ENCODE measurements around the gene AFG3L2. TPM values are rescaled to one million over a fixed set of nuclear protein-coding genes. Genes with fewer than 3 reads are reported as not detected.

The AFG3L2 gene
- total and polyA plus RNA-seq, 2 of the 8 experiments (the other 6 are each of a cell fraction or from before 2014, with no cell fraction given): 29.7 to 84.8 TPM

- Histone ChIP-seq H2BK120ac (replicated peaks; ENCODE audit: low read depth, low read length) (no peak overlapping the region), H4K8ac (ENCODE audit: extremely low read depth, insufficient read depth, low read length) (no peak overlapping the region), H3K4me3 (ENCODE audit: extremely low read depth in 1 of 4, insufficient read depth in 2 of 4, low read depth in 3 of 4, low read length in 4 of 4) (no peak overlapping the region), H3K36me3 (ENCODE audit: control insufficient read depth in 2 of 4, insufficient read depth in 4 of 4, low read length in 3 of 4) (peaks cover 0 to 39% (median 6%) of the 10 kb centered on the region in 4 experiments; a peak in 4 of 8 replicates), H3K18ac (ENCODE audit: extremely low read depth, low read length) (no peak overlapping the region), H3K56ac (replicated peaks; ENCODE audit: insufficient read length, low read depth, low read length) (no peak overlapping the region), H3K23me2 (ENCODE audit: low read depth, low read length) (no peaks in the 10 kb centered on the region), H3K9me3 (ENCODE audit: insufficient read depth in 2 of 2, low read depth in 1 of 2, low read length in 1 of 2) (no peaks in the 10 kb centered on the region), H3K4ac (replicated peaks; ENCODE audit: insufficient read length, low read depth, low read length) (no peak overlapping the region), H3K9ac (replicated peaks in 1 of 4; ENCODE audit: extremely low read depth in 1 of 4, low read depth in 3 of 4, low read length in 3 of 4) (no peak overlapping the region), H2BK5ac (ENCODE audit: low read depth, low read length) (no peak overlapping the region), H3K23ac (ENCODE audit: insufficient read length) (no peak overlapping the region), H3K4me1 (replicated peaks in 1 of 4; ENCODE audit: control insufficient read depth in 3 of 4, insufficient read depth in 4 of 4, low read length in 3 of 4) (no peaks in the 10 kb centered on the region; a peak in 1 of 7 replicates), H2AK5ac (ENCODE audit: low read depth, low read length) (no peak overlapping the region), H2BK12ac (ENCODE audit: low read depth, low read length) (no peak overlapping the region), H3K79me2 (ENCODE audit: control insufficient read depth in 1 of 2, insufficient read depth in 2 of 2, low read length in 2 of 2) (peaks cover 0 to 2% of the 10 kb centered on the region in 2 experiments; a peak in 2 of 4 replicates), H2BK20ac (ENCODE audit: low read length) (no peak overlapping the region), H3K27ac (ENCODE audit: low read depth, low read length) (no peak overlapping the region), H4K5ac (ENCODE audit: insufficient read length, low read depth, low read length) (no peak overlapping the region), H4K20me1 (replicated peaks in 1 of 2; ENCODE audit: control insufficient read depth in 1 of 2, insufficient read depth in 2 of 2, low read length in 2 of 2) (peaks cover 0 to 2% of the 10 kb centered on the region in 2 experiments), H3K14ac (ENCODE audit: insufficient read length) (no peak overlapping the region), H2BK15ac (ENCODE audit: low read length) (no peak overlapping the region), H3K4me2 (ENCODE audit: insufficient read depth in 1 of 2, low read depth in 2 of 2, low read length in 2 of 2) (no peak overlapping the region), H3K79me1 (ENCODE audit: low read depth, low read length) (peaks cover 2% of the 10 kb centered on the region; the same call in 1 of the 2 replicates), H4K91ac (replicated peaks; ENCODE audit: insufficient read length, low read length) (no peak overlapping the region), H3K27me3 (replicated peaks in 1 of 4; ENCODE audit: control insufficient read depth in 3 of 4, extremely low read depth in 1 of 4, insufficient read depth in 3 of 4, low read length in 3 of 4) (no peaks in the 10 kb centered on the region; a peak in 2 of 7 replicates), H2AFZ (ENCODE audit: low read length) (no peak overlapping the region)
- no peak for FAIRE-seq
- ChIA-PET CTCF (ENCODE audit: partially characterized antibody) (interaction anchor here (1.2 to 11.7 kb wide), 6 partner anchors 14 to 35 kb away, joined by 3 to 96 read pairs (median 10); no protein-coding TSS in a partner anchor), POLR2A (ENCODE audit: partially characterized antibody) (interaction anchor here (0.8 to 1.1 kb wide), 2 partner anchors 10 to 20 kb away, joined by 3 to 4 read pairs; no protein-coding TSS in a partner anchor)
- WGBS, 2 experiments (ENCODE audit: extremely low coverage in 1 of 2, insufficient coverage in 1 of 2, insufficient read length in 1 of 2, insufficient replicate concordance in 2 of 2, low coverage in 1 of 2, low lambda C conversion rate in 2 of 2, missing lambda C conversion rate in 1 of 2): 88% methylated on average over 1 of the region's 1 CpG; no CpG with 5 or more reads in 1 of the 2 experiments
- no peak for DNase-seq (ENCODE audit: low read depth in 1 of 2, low spot score in 2 of 2)
- TF ChIP-seq RBBP5 (IDR thresholded peaks at IDR 0.05; ENCODE audit: borderline replicate concordance, low read depth, low read length): no peak
- no peak for TF ChIP-seq CBX8 (IDR thresholded peaks at IDR 0.05; ENCODE audit: borderline replicate concordance, low read depth, low read length)
- TF ChIP-seq CHD2 (IDR thresholded peaks at IDR 0.05; ENCODE audit: low read length): no peak
- TF ChIP-seq HDAC2 (IDR thresholded peaks at IDR 0.05; ENCODE audit: borderline replicate concordance in 1 of 2, low read depth in 2 of 2, low read length in 2 of 2): no peak
- TF ChIP-seq TEAD4 (IDR thresholded peaks at IDR 0.05; ENCODE audit: low read depth, low read length): no peak
- TF ChIP-seq GABPA (IDR thresholded peaks at IDR 0.05; ENCODE audit: borderline replicate concordance, insufficient read depth, low read length): no peak
- TF ChIP-seq SP2 (IDR thresholded peaks at IDR 0.05; ENCODE audit: low read length): no peak
- TF ChIP-seq, protein P1, sequence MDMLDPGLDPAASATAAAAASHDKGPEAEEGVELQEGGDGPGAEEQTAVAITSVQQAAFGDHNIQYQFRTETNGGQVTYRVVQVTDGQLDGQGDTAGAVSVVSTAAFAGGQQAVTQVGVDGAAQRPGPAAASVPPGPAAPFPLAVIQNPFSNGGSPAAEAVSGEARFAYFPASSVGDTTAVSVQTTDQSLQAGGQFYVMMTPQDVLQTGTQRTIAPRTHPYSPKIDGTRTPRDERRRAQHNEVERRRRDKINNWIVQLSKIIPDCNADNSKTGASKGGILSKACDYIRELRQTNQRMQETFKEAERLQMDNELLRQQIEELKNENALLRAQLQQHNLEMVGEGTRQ (IDR thresholded peaks at IDR 0.05; ENCODE audit: low read length): no peak
- no peak for TF ChIP-seq CEBPB (IDR thresholded peaks at IDR 0.05; ENCODE audit: low read depth, low read length)
- TF ChIP-seq SIRT6 (IDR thresholded peaks at IDR 0.05; ENCODE audit: low read length): no peak
- no peak for TF ChIP-seq CREB1 (IDR thresholded peaks at IDR 0.05)
- no peak for TF ChIP-seq BACH1 (IDR thresholded peaks at IDR 0.05; ENCODE audit: low read length)
Observed at GRCh38 chr18:12314591-12315305, 62.3 kb downstream of the AFG3L2 start.

Data from H1 (cell line).